Retina (tissue), 1 donor: Measurements from ENCODE around the gene OR2AG1.

Source experiments
- DNase-seq: peaks from one replicate; pipeline ENCODE4 v3.0.0-alpha.2; 2016

Gene OR2AG1, protein sequence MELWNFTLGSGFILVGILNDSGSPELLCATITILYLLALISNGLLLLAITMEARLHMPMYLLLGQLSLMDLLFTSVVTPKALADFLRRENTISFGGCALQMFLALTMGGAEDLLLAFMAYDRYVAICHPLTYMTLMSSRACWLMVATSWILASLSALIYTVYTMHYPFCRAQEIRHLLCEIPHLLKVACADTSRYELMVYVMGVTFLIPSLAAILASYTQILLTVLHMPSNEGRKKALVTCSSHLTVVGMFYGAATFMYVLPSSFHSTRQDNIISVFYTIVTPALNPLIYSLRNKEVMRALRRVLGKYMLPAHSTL

DNA sequence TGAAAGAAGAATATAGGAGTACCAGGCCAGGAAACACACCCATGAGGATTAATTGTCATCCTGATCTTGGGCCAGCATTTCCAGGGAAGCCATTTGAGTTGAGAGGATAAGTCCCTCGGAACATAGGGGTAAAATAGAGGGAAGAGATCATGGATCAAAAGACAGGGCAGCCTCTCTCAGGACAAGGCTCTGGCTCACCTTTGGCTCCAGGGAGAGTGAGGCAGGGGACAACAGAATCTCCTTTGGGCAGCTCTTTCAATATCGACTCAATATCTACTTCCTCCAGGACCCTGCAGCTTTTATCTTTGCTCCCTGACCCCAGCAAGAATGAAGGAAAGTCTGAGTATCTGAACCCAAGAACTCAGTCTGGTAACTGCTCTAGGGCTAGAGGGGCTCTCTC, at the start of gene OR2AG1:
Gene OR2AG1, plus strand, starts transcription at position 301 of the 400 bp plus-strand sequence. CDS start 2,018 bp downstream, outside the sequence.
- no peak for DNase-seq

DNA sequence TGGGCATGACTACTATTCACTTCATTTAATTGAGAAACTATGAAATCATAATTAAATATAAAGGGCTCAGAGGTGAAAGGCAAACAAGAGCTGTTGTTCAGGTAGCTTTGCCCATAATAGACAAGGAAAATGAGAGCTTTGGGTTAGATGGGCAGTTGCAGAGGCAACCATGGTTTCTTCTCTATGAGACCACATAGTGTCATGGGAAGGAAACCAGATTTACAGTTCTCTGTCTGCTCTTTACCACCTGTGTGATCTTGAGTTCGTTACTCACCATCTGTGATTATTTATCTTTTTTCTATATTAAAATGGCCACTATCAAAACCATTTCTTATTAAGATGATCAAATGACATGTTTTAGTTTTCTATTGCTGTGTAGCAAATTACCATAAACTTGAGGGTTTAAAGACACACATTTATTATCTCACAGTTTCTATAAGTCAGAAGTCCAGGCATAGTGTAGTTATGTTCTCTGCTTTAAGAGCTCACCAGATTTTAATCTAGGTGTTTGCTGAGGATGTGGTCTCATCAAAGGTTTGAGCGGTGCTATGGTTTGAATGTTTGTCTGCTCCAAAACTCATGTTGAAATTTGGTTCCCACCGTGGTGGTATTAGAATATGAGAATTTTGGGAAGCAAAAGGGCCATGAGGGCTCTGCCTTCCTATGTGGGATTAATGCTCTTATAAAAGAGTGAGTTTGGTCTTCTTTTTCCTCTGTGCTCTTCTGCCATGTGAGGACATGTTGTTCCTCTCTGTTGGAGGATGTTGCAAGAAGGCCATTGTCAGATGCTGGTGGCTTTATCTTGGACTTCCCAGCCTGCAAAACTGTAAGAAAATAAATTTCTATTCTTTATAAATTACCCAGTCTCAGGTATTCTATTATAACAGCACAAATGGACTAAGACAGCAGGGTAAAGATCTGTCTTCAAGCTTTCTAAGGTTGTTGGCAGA, 49.2 kb upstream of the OR2AG1 start:
- DNase-seq: no peak

DNA sequence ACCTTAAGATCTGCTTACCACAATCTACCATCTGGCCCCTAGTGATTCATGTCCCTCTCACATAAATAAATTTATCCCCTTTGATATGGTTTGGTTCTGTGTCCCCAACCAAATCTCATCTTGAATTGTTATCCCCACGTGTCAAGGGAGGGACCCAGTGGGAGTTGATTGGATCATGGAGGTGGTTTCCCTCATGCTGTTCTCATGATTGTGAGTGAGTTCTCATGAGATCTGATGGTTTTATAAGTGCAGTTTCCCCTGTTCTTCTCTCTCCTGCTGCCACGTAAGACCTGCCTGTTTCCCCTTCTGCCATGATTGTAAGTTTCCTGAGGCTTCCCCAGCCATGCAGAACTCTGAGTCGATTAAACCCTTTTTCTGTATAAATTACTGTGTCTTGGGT, 48.2 kb upstream of the OR2AG1 start:
- DNase-seq: no peak

DNA sequence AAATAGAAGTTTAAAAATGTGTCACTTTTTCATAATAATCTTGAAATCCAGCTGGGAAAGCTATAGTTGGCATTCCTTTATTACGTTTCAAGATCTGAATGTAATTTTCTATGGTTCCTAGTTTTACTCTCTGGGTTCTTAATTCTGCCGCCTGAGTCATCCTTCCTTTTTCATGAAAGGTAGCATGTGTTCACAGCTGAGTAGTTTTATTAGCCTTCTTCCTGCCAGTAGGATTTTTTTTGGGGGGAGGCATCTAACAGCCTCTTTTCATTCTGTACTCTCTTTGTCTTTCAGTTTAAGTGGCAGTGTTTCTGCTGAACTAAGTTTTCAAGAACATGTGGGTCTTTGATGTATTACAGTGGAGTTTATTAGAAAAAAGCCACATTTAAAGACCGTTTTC, 47.5 kb upstream of the OR2AG1 start:
- no peak for DNase-seq

DNA sequence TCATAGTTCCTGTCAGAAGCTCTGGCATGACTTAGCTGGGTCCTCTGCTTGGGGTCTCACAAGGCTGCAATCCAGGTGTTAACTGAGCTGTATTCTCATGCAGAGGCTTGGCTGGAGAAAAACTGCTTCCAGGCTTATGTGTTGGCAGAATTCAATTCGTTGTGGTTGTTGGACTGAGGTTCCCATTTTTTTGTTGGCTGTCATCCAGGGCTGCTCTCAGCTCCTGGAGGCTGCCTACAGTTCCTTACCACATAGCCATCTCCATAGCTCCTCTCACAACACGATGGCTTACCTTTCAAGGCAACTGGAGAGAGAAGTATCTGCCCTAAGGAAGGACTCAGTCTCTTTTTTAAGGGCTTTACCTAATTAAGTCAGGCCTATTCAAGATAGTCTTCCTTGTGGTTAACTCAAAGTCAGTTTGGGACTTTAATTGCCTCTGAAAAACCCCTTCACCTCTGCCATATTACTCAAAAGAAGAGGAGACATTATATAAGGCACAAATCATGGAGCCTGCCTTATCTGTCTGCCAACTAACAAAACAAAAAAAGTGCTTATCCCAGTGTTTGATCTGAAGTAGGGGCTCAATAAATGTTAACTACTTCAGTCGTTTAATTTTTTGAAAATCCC, 46.2 kb upstream of the OR2AG1 start:
- no peak for DNase-seq

DNA sequence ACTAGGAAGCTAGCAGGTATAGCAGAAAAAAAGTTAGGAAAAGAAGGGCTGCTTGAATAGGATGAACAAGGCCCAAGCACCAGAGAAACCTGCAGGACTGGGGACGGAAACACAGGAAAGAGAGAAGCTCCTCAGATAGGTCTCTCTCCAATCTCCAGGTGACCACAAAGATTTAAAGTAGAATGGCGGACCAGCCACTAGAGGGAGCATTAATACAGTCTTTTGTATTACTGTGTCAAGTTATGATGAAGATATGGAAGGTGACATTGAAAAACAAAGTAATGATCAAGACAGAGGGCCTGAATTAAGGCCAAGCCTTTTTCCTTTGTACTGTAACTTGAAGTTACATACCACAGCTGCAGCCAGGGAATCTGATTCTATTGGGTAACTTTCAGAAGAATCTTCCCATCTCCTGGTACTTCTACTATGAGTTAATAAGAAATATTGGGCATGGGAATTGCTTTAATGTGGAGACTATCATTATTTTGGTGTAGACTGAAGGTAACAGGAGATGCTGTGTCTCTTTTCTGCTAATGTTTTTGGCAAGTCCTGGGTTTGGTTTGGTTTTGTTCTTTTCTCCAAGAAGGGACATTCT, 44.9 kb upstream of the OR2AG1 start:
- peak; percentile 34 for DNase-seq

DNA sequence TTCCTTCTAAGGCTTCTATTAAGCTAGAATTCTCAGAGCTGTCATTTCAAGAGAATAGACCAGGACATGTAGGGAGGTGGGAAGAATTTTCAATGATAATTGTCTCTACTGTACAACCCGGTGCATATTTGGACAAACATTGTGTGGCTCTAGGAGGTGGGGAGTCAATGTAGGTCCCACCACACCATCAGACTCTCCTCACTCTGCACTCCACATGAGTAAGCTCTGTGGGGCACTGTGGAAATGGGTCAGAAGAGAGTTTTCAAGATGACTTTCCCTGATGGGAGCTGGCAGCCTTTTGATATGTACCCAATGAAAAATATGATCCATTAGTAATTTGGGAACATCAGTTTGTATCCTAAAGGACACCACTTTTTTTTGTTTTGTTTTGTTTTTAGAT, 44.2 kb upstream of the OR2AG1 start:
- no peak for DNase-seq

DNA sequence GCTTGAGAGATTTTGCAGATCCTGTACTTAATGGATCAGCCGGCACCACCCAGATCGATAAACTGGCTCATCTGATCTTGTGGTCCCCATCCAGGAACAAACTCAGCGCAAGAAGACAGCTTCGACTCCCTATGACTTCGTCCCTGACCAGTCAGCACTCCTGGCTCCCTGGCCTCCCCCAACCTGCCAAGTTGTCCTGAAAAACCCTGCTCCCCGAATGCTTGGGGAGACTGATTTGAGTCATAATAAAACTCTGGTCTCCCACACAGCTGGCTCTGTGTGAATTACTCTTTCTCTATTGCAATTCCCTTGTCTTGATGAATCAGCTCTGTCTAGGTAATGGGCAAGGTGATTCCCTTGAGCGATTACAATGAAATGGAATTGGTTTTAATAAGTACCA, 40.6 kb upstream of the OR2AG1 start:
- no peak for DNase-seq

DNA sequence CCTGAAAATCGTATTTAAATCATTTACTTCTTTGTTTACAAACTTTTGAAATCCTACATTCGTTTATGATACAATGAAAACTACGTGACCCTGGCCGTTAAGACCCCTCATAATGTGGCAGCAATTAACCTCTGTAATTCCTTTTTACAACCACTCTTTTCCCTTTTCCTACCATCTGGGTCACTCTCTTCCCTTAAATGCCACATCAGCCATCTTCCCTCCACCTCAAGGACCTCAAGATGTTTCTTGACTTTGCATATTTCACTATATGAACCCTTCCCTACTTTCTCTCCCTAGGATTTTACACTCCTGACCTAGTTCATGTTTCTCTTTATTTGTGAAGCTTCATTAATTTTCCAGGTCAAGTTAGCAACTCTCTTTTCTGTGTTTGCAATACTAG, 37.8 kb upstream of the OR2AG1 start:
- DNase-seq: no peak

DNA sequence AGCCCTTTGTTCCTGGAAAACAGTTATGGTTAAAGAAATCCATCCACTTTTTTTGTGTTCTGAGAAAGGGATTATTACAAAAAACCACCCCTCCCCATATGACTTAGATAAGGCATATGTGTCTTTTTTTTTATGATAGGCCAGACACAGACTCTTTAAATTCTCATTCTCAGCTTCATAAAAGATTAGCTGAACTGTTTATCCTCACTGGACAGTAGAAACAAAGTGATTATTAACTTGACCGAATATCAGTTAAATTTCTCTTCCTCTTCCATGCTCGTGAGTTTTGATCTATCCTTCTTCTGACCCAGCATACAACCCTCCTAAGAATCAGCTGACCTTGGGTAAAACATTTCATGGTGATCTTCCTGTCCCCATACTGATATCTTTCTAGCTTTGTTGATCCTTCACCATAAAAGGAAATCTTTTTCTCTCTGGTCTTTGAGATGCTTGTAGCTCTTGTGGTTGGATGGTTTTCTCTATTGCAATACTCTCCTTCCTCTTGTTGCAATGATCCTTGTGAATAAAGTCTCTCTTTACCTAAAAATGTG, 37.3 kb upstream of the OR2AG1 start:
- DNase-seq: no peak

DNA sequence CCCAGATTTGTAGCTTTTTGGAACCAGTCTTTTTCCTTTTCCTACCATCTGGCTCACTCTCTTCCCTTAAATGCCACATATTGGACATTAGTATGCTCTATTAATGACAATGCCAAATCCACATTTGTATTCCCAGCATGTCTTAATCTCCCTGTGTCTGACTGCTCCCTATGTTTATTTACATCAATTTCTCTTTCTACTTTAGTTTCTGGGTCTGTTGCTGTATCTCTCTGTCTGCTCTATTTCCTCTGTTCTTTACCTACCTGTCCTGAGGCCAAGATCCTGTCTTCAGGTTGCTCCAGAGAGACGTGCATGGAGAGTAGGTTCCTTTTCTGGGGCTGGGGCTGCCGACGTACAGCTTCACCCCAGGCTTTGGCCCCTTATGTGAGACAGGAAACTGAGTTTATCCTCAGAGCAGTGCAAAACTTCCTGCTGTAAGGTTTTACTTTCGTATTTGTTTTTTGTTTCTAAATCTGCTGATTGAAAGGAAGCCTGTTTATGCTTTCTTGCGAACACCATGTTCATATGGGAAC, 36.7 kb upstream of the OR2AG1 start:
- DNase-seq: no peak

DNA sequence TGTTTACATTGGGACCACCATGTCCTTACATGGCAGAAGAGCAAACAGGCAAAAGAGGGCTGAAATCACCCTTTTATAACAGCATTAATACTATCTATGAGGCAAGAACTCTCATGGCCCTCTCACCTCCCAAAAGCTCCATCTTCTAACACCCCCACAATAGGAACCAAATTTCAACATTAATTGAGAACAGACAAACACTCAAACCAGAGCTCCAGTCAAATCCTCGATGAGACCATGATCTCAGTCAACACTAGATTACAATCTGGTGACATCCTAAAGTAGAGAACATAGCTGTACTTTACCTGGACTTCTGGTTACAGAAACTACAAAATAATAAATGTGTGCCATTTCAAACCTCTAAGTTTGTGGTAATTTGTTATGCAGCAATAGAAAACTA, 36.2 kb upstream of the OR2AG1 start:
- no peak for DNase-seq

DNA sequence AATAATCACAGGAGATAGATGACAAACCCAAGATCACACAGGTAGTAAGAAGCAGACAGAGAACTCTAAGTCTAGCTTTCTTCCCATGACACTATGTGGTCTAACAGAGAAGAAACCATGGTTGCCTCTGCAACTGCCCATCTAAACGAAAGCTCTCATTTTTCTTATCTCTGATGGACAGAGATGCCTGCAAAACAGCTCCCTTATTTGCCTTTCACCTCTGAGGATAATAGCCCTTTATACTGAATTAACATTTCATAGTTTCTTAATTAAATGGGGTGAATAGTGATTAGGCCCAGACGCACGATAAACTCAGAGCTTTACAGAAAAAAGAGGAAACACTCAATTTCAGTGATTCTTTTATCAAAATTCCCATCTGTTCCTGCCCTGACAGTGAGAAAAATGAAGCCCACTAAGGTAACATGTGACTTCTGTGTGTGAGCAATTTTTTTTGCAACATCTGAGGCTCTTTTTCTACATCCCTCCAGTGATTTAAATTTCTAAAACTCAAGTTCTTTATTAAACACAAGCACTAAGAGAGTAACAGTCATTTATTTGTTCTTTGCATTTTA, 35.6 kb upstream of the OR2AG1 start:
- no peak for DNase-seq

DNA sequence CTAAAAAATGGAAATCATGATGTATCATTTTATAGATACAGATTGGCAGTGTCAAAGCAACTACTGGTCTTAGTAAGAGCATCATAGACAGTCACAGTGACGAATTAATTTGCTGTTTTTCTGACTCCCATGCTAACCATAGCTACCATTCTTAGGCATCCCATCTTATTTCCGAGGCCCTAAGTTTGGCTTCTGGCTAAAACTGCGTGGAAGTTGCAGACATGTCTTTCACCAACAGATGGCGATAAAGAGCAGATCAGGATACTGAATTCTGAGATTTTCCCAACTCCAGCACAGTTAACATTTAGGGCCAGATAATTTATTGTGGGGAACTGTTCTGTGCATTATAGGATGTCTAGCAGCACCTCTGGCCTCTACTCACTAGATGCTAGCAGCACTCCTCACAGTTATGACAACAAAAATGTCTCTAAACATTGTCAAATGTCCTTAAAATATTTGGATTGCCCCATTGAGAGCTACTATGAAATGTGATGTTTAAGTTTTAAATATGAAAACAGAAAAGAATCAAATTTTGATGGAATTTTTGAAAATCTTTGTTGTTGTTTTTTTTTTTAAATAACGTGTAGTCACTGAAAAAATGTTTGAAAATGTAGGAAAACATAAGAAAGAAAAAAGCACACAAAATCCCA, 27.4 kb upstream of the OR2AG1 start:
- peak; percentile 58 for DNase-seq

DNA sequence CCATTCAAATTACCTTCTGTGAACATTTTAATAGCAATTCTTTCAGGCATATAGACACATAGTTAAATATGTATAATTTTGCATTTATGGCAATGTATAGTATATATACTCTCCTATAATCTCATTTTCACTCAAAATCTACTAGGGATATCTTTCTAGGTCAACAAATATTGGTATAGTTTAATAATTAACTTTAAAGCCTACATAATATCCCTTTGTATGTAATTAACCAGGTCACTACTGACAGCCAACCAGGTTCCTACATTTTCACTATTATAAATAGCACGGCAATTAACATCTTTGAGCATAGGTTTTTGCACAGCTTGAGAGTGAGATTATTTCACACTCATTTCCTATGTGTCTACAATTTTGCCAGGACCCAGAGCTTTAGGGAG, 26.9 kb upstream of the OR2AG1 start:
- no peak for DNase-seq

DNA sequence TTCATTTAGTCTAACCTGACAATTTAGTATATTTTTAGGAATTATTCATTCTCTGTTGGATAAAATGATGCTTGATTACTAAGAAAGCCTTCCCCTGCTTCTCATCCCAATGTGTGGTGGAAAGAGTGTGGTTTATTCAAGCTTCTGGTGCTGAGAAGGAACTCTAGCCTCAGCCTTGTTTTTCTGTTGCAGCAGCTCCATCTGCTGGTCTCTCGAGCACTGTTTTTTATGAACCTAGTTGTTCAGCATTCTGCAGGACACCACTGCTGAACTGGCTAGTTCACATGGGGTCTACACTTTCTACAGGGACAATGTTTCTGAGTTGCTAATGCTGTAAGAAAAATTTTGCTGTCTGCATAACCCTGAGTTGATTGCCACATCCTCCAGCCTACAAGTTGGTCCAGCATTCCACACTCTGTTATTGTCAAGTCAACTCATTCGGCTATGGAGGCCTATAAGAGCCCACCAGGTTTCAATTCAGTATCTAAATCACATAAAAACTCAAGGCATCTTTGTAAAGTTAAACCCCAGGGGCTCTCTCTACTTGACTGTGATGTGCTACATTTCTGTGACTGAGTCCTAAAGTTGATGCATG, 25.4 kb upstream of the OR2AG1 start:
- DNase-seq: peak; percentile 59

DNA sequence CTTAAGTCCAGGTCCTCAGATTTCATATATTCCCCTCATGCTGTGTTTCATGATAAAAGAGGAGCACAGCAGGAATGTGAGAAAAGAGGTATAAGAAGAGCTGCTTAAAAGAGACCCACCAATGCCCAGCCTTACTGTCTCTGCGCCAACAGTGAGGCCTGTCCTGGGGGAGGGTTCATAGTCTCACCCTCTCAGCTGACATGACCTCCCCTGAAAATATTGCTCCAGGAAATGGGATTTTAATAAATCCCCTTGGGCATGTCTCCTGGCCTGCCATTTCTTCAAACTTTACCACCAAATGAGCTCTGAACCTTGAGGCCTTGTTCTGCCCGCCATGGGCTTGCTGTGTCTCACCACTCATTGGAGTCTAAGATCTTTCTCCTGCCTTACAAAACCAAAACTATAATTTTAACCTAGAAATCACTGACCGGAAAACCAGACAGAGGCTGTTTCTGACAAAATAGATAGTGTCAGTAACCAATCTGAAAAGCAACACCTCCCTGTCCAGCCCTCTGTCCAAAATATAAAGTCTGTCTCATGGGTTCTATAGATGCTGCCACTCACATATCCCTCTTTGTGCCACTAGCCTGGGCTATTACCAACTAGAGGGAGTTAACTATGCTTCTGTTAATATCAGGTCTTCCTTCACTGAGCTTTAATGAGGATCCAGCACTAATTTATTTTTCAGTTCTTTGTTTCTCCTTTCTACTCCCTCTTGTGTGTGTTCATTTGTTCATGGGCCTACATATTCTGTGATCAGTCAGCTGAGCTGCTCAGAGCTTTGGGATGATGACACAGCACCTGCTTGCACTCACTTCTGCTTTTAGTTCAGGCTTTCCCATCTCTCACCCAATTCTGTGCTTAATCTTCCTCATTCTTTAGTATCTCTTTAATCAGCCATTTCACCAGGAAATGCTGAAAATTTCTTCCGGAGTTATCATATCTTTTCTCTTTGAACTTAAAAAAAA, 10.6 kb upstream of the OR2AG1 start, which contains the start of gene OR2AG2:
Gene OR2AG2, minus strand, starts transcription at position 51 of the 968 bp plus-strand sequence. CDS start 3,019 bp downstream, outside the sequence.
- DNase-seq: peak; percentile 20

DNA sequence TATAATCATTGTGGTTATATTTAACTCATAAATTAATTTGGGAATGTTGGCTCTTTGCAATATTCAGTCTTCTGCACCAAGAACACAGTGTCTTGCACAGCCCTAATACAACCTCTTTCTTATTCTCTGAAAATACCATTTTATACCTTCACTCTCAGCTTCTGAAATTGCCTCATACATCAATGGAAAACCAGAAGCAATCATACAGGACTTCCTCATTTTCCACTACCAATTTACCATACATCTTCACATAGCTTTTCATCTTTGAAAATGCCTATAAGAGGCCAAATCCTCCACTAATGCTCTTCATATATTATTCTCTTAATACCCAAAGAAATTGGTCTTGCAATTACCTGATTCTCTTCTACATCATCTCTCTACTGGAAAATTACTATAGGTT, 4.3 kb upstream of the OR2AG1 start:
- DNase-seq: no peak

DNA sequence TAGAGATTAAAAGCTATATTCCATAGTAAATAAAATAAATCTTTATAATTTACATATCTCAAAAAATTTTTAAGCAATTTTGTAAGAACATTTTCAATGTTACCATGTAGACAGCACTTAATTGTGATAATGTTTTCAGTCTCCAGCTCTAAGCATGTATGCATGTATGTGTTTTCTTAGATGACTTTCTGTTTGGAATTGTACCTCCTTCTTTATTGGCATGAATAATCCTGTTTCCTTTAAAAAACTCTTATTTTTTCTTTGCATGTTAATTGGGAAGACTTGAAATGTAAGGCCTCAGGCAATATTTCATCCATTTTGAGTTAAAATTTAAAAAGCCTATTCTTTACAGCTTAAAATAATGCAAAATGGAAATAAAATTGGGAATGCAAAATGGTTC, 2.0 kb upstream of the OR2AG1 start:
- DNase-seq: no peak

DNA sequence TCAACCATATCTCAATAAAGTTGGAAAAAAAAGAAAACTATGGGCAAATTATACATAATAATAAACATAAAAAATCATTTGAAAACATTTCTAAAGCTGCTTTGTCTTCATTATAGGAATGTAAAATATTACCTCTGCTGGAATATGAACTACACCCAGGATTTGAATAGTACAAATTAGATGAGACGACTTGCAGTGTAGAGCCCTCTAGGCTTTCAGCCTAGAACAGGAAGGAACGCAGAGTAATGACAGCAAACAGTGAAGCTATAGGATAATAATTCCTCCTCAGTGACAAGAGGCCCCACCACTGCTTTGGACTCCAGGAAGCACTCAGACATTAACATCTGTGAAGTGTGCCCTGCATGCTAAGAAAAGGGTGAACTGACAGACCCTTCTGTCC, 7.7 kb downstream of the OR2AG1 start:
- no peak for DNase-seq
